TTC549 (cell line): ENCODE data around the gene FILIP1L.

Experiments used
- FAIRE-seq: peaks from 2 replicates; lab custom pipeline; 2012; peaks lifted over from hg19 to GRCh38; lab: Jason Lieb, UNC

The FILIP1L gene

DNA sequence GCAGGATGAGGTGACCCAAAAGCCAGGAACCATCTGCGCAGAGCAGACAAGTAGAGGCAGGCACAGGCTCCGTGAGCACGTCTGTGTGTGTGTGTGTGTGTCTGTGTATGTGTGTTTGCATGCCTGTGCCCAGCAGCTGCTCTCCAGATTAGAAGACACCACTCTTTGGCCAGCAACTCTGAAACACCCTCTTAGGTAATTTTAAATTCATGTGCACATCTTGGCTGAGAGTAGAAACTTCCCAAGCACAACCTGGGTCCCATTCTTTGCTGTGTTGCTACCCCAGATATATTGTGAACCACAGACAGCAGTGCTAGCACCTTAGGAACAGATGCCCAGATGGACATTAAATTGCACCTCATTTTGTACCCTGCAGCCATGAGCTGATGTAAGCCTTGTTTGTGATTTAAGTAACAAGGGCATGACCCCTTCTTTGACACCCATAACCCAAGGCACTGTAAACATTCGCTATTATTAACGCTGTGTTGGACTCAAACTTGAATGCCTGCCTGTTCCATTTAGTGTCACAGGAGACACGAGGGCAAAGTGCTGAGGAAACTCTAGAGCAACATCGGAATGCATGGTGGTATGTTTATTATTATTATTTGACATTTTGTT, at the start of gene FILIP1L:
Gene FILIP1L, minus strand, starts transcription at position 89 of the 618 bp plus-strand sequence.
- FAIRE-seq = no peak

DNA sequence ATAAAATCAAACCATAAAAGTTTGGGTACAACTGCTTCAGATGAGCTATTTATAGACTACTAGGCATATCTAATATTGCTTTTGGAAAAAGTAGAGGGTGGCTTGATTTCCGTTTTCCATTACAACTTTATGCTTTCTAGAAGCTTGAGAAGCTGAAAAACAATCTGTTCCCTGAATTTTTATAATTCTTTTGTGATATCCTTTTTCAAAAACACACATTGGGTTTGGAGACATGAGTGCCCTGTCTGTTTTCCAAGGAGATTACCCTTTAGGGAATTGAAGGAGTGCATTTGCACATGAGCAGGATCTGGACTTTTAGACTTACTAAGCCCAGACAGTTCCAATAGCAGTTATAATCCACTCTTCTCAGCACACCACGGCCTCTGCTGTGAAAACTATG, 49.5 kb upstream of the FILIP1L start:
- FAIRE-seq = no peak

DNA sequence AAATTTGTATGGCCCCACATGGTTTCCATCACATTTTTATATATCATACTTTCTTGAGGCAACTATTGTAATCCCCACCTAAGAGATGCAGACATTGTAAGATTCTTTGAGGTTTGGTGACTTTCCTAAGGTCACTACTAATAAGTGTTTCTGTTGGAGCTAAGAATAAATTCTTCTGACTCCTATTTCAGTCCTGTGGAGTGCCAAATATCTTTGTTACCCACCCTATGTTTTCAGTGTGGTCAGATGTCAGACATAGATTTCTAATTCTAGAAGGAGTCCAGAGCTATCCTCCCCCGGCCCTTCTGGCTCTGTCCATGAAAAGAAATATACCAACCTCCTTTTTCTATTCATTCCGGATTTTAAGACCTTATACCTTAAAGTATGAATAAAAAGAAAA, 46.2 kb upstream of the FILIP1L start:
- FAIRE-seq = no peak

DNA sequence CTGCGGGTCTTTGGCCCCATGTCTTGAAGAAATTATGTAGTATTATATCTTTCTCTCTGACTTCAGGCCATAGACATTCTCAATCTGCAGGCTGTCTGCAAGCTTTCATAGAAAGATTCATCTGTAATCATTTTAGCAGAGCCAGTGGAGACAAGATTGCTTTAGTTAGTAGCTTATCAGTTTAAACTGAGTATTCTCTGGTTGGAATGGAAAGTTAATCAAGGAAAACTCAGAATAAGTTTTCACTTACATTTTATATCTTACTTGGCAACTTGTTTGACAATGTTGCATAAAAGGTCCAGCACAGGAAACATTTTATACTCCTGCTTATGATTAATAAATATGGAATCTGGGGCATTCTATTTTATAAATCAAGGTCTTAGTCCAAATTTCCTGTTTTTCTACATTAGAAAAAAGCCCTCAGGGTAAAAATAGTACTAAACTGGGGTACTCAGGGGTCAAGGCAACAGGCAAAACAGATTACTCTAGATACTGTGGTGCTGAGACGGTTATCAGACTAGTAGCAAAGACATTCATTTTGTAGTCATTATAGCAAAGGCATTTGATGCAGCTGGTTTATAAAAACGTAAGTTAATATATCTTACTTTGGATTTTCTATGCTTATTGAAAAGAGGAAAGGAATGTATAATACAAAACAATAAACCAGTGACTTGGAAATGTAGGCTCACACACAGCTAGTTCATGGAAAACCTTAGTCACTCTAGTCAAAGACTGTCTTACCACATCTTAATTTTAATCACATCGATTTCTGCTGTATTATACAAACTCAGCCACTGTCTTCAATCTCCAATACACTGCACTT, 45.2 kb upstream of the FILIP1L start:
- FAIRE-seq = no peak

DNA sequence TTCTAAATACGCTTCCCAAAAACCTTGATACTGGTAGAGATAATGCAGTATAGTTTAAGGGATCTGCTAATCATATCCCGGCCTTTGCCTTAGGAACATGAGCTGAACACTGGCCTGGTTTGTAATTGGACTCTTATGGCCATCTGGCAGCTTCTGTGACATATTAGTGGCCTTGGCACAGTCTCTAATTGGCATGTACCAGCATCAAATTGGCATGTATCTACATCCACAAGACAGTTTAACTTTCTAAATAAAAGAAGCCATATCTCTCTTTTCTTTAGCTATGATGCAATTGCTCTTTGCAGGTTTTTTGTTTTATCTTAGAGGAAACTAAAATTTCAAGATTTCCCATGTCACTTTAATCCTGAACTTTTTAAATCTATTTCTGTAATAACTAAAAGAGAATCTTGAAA, 44.6 kb upstream of the FILIP1L start:
- no peak for FAIRE-seq

DNA sequence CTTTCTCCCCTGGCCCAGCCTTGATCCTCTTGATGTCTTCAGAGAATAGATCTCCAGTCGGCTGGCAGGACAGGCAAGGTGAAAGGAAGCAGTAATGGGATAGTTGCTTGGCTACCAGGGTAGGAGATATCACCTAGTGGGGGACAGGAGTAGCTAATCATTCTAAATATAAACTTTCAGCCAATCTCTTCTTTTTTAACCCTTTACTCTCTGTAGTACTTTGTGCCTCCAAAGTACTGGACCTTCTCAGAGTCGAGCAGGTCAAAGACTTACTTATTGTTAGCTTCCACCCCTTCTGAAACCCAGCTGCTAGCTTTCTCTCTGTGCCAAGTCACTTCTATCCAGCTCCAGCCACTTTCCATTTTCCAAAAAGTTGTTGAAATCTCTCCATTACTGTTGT, 43.4 kb upstream of the FILIP1L start:
- no peak for FAIRE-seq

DNA sequence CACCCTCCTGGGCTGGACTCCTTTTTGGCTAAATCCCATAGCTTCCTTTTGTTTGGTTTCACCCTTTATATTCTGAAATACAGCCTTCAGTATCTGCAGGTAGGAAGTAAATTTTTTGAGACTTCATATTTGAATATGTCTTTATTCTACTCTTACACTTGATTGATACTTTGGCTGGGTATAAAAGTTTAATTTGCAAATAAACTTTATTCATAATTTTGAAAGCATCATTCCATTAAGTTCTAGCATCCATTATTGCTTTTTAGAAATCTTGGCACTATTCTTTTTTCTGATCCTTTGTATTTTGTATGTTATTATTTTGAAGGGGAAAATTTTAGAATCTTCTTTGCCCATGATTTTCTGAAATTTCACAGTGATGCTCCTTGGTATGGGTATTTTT, 41.3 kb upstream of the FILIP1L start:
- no peak for FAIRE-seq

DNA sequence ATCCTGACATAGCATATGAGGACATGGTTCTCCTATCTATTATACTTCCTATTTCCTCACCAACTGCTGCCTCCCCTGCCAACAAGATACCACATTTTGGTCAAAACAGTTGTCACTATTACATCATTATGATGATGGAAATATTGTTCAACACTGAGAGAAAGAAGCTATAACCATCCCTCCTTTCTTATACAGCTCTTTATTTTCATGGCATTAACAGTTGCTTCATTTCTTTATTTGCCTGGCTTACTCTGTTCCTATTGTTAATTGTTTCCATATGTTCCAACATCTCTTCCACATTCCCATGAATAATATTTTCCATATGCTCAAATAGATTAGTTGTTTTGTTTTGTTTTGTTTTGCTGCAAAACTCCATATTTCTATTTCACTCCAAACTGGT, 40.8 kb upstream of the FILIP1L start:
- no peak for FAIRE-seq

DNA sequence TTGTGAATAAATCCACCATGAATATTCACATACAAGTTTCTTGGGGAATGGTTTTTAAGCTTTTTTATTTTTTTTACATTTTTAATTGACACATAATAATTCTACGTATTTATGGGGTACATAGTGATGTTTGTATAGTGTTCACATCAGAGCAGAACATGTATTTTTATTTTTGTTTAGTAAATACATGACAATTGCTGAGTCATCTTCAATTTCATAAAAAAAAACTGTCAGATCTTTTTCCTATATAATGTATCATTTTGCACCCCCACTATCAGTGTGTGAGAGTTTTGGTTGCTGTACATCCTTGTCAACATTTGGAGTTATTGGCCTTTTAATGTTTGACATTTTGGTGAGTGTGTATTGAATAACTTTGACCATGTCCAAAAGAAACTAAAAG, 39.9 kb upstream of the FILIP1L start:
- FAIRE-seq = no peak

DNA sequence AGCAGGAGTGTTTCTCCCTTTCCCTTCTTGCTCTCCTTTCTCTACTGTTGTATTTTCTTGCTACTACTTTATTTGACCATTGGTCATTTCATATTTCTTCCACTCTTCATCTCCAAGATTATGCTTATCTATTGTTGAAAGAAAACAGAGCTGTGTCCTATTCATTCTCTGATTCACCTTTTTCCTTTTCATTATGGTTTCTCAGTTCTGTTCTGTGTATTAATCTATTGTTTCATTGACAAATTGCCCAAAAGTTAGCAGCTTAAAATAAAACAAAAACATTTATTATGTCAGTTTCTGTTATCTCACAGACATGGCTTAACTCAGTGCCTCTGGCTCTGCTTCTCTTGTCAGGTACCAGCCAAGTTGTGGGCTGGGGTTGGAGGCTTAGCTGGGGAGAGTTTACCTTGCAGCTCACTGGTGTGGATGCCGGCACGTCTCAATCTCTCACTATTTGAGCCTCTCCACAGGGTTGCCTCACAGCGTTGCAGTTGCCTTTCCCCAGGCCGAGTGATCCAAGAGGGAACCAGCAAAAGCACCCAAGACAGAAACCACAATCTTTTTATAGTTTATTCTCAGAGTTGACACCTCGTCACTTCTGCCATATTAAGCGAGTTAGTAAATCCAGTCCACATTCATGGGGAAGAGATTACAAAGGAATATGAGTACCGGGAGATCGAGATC, 36.9 kb upstream of the FILIP1L start:
- FAIRE-seq = no peak

DNA sequence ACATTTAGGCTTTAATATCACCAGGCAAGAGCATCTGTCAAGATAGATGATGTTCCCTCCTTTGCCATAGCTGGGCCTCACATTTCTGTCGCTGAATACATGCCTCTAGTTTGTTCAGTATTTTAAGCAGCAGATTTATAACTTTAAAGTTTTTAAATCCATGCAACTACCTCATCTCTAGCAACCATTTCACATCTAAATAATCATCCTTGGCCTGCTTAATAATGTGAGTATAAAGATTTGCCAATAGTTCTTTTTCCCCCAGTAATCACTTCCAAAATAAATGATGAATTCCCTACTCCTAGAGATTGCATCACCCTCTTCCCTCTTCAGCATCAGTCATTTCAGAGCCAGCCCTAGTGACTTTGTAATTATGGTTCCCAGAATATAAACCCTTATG, 36.2 kb upstream of the FILIP1L start:
- no peak for FAIRE-seq

DNA sequence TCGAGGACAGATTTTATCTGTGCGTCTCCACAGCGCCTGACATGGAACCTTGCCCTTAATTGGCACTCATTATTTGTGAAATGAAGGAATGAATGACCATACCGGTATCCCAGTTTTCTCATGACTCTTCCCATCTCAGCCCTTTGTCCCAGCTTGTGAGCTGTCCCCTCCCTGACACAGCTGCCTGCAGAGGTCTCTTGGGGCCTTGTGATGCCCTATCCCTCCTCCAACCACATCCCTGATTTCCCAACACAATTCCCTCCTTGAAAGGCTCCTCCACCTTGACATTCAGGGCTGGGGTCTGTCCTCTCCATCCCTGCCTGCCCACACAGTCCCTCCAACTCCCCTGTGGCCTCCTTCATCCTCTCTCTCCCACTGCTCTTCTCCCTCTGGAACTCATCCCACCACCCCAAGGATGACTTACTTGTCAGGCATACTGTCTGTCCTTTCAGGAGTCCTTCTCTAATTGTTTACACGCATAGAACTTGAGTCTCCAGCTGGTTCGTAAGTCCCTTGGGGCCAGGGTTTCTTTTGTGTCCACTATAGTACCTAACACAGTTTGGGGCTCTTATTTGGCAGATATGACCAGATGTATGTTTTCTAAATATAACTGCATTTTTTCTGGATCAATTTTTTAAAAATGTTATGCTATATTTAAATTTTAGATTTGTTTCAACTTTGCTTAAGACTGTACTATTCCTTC, 35.6 kb upstream of the FILIP1L start:
- no peak for FAIRE-seq

DNA sequence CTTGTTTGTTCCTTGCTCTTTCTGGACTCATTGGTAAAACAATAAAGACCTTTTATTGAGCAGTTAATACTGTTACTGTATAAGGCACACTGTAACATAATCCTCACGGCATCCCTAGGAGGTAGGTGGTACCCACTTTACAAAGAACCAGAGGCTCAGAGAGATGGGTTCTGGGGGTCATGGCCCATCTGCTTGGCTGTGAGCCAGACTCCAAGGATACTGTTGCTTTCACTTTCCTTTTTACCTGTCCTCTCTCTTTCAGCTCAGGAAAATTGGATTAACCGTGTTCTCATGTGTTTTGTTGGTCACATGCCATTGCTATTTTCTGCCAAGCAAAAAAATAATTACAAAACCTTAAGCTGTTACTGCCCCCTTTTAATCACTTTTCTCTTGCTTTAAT, 34.8 kb upstream of the FILIP1L start:
- FAIRE-seq = no peak

DNA sequence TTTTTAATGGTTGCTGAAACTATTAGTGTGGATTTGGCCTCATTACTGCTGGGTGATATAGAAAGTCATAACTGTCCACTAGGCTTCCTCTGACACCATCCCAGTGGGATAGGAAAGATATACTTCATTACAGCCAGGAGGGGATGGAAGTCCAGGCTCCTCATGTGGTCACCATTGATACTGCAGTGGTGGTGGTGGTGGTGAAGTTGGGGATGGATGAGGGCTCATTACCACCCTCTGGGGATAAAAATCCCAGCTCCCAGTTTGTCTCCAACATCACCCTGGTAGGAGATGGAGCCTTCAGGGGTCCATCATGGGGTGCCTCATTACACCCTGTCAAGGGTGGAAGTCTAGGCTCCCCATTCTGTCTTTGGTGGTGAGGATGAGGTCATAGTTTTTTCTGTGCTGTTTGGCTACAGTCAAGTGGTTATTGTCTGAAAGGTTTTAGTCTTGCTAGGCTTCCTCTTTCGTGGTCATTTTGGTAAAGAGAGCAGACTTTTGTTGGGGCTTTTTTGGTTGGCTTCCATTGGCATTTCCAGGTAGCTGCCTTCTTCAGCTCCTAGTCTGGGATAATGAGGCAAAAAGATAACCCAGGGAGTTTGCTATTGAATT, 30.1 kb upstream of the FILIP1L start:
- no peak for FAIRE-seq

DNA sequence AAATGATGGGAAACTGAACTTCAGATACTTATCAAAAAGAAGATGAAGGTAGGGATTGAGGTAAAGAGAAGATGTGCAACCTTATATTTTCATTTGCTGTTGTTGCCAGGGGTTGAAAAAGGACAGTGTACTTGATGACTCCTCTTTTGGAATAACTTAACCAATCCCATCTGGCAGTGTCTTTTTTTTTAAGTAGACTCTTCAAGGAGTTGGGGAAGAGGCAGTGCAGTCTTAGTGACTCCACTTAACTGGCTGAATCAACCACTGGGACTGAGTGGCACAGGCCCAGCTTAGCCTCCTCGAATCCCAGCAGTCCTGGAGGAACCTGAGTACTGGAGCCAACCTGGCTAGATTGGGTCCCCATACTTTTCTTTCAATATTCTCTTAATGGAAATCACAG, 27.3 kb upstream of the FILIP1L start:
- FAIRE-seq = no peak

DNA sequence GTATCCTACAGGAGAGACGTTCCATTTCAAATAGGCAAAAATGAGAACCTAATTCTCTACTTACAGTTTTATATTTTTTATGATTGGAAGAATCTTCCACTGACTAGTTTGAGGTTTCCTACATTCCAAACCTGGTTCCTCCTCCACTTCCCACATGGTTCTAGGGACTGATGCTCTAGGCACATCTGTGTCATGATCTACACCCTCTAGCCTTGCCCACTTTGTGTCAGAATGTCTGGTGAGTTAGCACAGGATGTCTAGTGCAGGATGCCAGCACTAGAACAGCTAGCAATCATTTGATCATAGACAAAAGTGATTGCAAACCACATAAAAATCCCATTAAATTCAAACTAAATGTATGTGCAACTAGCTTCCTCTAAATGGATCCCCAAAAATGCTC, 26.7 kb upstream of the FILIP1L start:
- FAIRE-seq = no peak

DNA sequence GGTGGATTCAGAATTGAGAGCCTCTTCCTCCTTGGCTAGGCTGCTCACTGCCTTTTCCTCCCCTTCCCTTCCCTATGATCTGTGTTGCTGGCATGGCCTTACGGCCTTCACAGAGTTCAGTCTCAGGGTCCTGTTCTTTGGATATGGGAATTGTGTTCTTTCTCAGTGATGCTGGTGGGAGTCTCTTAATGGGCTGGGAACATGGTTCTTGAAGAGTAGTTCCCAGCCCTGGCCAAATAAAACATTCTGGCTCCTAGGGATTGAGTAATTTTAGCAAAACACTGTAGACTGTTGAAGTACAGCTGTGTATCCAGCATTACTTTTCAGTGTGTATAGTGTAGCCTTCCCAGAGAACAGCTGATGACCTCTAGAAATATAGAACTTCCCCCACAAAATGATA, 22.6 kb upstream of the FILIP1L start:
- no peak for FAIRE-seq

DNA sequence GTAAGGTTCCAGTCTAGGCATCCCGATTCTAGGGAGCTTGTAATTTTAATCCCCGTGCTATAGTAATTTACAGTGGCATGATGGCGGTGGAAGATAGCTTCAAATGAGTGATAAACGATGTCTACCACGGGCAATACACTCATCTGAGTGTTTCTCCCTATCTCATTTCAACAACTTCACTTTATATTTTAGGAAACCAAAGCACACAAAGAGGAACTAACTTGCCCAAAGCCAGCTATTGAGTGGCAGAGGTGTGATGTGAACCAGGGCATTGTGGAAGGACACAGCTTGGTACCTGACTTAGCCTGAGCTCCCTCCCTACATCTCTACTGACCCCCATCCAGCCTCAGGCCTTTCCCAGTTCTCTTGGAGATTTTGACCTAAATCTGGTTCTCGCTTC, 16.9 kb upstream of the FILIP1L start:
- FAIRE-seq = no peak

DNA sequence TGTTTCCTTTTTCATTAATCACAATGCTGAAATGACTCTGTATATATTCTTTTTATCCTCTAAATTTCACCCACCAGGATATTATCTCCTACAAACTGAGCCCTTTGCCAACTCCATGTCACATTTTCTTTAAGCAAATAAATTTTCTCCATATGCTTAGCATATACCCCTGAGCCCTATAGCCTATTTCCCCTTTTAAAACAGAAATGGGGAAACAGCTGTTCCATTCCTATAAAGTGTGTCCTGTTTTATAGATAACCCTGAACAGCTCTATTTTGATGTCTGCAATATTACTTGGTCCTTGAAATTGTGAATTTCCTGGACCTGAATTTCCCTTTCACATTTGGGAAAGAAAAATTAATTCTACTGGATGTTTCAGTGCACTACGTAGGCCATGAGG, 15.6 kb upstream of the FILIP1L start:
- no peak for FAIRE-seq

DNA sequence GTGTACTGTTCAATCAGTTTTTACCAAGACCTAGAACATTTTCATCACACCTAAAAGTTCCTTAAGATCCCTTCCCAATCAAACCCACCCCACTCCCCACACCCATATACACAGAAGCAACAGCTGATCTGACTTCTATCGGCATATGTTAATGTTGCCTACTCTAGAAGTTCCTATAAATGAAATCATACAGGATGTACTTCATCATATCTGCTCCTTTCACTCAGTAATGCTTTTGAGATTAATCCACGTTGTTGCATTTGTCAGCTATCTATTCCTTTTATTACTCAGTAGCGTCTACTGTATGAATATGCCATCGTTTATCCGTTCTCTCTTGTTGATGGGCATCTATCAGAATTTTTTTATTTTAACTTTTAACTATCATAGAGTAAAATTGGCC, 14.3 kb upstream of the FILIP1L start:
- FAIRE-seq = no peak

DNA sequence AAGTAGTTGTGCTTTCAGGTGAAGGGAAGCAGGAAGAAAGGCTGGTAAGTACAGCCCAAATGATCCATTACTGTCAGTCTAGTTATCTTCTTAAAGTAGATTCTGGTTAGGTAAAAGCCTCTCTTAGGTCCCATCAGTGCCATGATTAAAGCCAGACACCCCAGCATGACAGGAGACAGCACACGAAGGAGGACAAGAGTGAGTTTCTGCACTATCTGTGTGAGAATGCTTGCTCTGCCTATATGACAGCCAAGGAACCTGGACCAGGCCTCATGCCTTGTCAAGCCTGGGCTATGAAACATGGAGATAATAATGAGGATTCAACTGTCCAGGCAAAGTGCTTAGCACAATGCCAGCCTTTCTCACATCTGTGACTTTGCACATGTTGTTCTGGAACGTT, 13.5 kb upstream of the FILIP1L start:
- FAIRE-seq = no peak

DNA sequence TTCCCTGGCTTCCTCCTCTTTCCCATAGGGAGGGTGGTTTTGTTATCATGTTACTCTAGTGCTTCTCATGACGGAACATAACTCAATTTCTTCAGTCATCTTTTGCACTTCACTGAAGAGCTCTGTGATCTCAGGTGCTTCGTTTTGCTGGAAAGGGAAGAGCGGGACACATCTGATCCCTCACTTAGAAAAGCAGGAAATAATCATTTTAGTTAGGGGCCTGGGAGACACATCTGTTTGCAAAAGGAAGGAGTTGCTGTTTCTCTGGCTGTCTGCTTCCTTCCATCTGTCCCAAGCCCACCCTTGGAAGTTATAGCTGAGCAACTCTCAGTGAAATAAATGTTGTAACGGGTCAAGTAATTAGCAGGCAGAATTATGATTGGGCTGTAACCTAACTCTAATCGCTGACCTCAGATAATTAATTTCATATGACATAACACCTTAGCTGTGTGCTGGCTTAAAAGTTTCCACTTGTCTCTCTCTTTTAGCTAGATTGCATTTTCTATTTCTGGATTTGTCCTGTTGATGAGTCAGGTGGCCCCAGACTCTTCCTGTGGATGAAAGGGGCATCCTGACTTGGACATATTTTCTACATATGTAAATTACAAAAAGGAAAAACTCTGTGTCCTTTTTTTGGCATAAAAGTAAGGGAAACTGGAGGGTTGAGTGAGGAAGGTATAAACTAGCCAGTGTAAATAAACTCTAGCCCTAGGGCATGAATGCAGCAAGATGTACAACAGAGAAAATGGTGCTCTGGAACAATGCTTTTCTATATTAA, 11.0 kb upstream of the FILIP1L start:
- FAIRE-seq = no peak
